KMS-11 (cell line): ENCODE measurements around the gene FGF13.

Source experiments
- H2AFZ ChIP-seq: fragments of 200-600 bp; sonication (generic); 2 replicates; pipeline ENCODE4 v1.6.1; 2016; ENCODE audit warnings: antibody characterized with exemption, mixed run types, low read depth
- H3K27ac ChIP-seq: fragments of 200-600 bp; sonication (generic); 2 replicates; pipeline ENCODE4 v1.6.1; 2016; ENCODE audit warnings: mild to moderate bottlenecking, mixed run types
- H3K27me3 ChIP-seq: fragments of 200-600 bp; sonication (generic); 2 replicates; pipeline ENCODE4 v1.6.1; 2017; ENCODE audit warnings: mild to moderate bottlenecking, low read depth, mixed run types, moderate library complexity; ENCODE audit not compliant: insufficient read depth
- H3K36me3 ChIP-seq: fragments of 200-600 bp; sonication (generic); 2 replicates; pipeline ENCODE4 v1.6.1; 2017; ENCODE audit warnings: mild to moderate bottlenecking, mixed run types; ENCODE audit not compliant: insufficient read depth
- H3K4me1 ChIP-seq: fragments of 200-600 bp; sonication (generic); 2 replicates; pipeline ENCODE4 v1.6.1; 2016; ENCODE audit warnings: mild to moderate bottlenecking, low read depth, mixed run types; ENCODE audit not compliant: poor library complexity, severe bottlenecking
- H3K4me2 ChIP-seq: fragments of 200-600 bp; sonication (generic); 2 replicates; pipeline ENCODE4 v1.7.0; 2016; ENCODE audit warnings: mild to moderate bottlenecking, mixed run types
- H3K4me3 ChIP-seq: fragments of 200-600 bp; sonication (generic); IDR thresholded peaks from 2 replicates; pipeline ENCODE4 v1.6.1; 2017; ENCODE audit warnings: low read depth, low read length, mixed read lengths; ENCODE audit not compliant: insufficient read depth
- H3K79me2 ChIP-seq: fragments of 200-600 bp; sonication (generic); 2 replicates; pipeline ENCODE4 v1.6.1; 2016; ENCODE audit warnings: low read depth, mixed run types; ENCODE audit not compliant: insufficient read depth
- H3K9ac ChIP-seq: fragments of 200-600 bp; sonication (generic); 2 replicates; pipeline ENCODE4 v1.6.1; 2016; ENCODE audit warnings: mild to moderate bottlenecking, mixed run types
- H4K20me1 ChIP-seq: fragments of 200-600 bp; sonication (generic); 2 replicates; pipeline ENCODE4 v1.6.1; 2016; ENCODE audit warnings: mild to moderate bottlenecking, mixed run types; ENCODE audit not compliant: insufficient read depth
- TF ChIP-seq, protein P1 (sequence below): fragments of 200-600 bp; sonication (generic); conservative IDR thresholded peaks from 2 replicates; pipeline ENCODE4 v1.6.1; 2017; ENCODE audit warnings: low read depth, mild to moderate bottlenecking, antibody characterized with exemption, low read length, moderate library complexity, mixed read lengths

The FGF13 gene

DNA sequence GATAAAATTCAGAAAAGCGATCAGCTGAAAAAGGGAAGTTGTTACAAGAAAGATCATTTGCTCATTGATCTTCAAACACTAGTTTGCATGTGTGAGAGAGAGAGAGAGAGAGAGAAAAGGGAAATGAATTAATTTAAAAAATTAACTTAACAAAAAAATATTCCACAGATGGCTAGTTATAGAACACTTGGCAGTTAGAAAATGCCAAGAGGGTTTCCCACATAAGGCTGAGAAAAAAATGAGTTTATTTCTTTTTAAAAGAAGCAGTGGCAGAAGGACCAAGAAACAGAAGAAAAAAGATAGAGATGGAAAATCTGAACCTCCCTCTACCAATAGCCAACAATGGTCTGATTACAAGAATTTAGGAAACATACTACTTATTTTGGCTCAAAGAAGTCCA is 47.1 kb downstream of the FGF13 start:
- Histone ChIP-seq H3K79me2 (no peaks in the 10 kb centered on the region), H3K4me1 (no peaks in the 10 kb centered on the region), H3K4me3 (no peak overlapping the region), H4K20me1 (no peaks in the 10 kb centered on the region), H3K9ac (no peak overlapping the region), H3K27me3 (no peaks in the 10 kb centered on the region), H2AFZ (no peak overlapping the region), H3K4me2 (no peak overlapping the region), H3K36me3 (no peaks in the 10 kb centered on the region), H3K27ac (no peak overlapping the region)
- TF ChIP-seq, protein P1, sequence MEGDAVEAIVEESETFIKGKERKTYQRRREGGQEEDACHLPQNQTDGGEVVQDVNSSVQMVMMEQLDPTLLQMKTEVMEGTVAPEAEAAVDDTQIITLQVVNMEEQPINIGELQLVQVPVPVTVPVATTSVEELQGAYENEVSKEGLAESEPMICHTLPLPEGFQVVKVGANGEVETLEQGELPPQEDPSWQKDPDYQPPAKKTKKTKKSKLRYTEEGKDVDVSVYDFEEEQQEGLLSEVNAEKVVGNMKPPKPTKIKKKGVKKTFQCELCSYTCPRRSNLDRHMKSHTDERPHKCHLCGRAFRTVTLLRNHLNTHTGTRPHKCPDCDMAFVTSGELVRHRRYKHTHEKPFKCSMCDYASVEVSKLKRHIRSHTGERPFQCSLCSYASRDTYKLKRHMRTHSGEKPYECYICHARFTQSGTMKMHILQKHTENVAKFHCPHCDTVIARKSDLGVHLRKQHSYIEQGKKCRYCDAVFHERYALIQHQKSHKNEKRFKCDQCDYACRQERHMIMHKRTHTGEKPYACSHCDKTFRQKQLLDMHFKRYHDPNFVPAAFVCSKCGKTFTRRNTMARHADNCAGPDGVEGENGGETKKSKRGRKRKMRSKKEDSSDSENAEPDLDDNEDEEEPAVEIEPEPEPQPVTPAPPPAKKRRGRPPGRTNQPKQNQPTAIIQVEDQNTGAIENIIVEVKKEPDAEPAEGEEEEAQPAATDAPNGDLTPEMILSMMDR, result no peak

DNA sequence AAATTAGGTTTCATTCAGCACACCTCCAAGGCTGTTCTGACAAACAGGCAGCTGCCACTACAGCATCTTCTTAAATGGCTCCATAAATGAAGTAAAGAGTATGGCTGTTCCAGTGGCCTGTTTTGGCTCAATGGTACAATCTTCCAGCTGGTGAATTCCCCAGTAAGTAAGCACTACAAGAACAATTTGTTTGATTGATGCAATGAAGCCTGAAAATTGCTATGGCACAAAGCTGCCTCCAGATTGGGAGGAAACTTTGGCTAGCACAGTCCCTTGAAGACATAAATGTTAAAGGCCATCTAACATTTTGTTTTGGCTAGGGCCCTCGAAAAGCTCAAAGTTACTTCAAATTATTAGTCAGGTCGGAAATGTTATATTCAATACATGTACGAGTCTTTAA is 47.5 kb downstream of the FGF13 start:
- Histone ChIP-seq H3K79me2 (no peaks in the 10 kb centered on the region), H2AFZ (no peak overlapping the region), H3K36me3 (no peaks in the 10 kb centered on the region), H3K27ac (no peak overlapping the region), H3K4me3 (no peak overlapping the region), H3K9ac (no peak overlapping the region), H3K4me1 (no peaks in the 10 kb centered on the region), H3K27me3 (no peaks in the 10 kb centered on the region), H3K4me2 (no peak overlapping the region), H4K20me1 (no peaks in the 10 kb centered on the region)
- TF ChIP-seq, protein P1, result no peak

DNA sequence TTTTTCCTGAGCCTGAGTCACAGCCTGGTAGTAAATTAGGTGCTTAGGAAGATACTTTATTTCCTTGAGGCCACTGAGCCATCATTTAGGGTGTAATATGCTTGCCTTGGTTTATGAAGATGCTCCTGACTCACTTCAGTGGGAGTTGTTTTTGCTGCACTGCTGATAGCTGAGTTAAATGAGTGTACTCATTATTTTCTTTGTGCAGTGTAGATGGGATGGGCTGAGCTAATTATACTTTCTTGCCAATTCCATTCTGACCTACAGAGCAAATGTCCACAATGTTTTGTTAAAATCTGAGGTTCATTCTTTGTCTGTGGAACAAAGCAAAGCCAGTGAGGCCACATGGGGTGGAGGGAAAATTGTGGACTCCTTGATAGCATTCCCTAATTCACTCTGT is 60.0 kb downstream of the FGF13 start:
- no peak overlapping the region for H2AFZ ChIP-seq
- no peaks in the 10 kb centered on the region for H4K20me1 ChIP-seq
- no peak overlapping the region for H3K9ac ChIP-seq
- no peaks in the 10 kb centered on the region for H3K4me1 ChIP-seq
- TF ChIP-seq, protein P1, result no peak
- no peak overlapping the region for H3K4me3 ChIP-seq
- H3K36me3 ChIP-seq, result no peaks in the 10 kb centered on the region
- H3K79me2 ChIP-seq, result no peaks in the 10 kb centered on the region
- no peak overlapping the region for H3K27ac ChIP-seq
- H3K27me3 ChIP-seq, result no peaks in the 10 kb centered on the region
- no peak overlapping the region for H3K4me2 ChIP-seq

DNA sequence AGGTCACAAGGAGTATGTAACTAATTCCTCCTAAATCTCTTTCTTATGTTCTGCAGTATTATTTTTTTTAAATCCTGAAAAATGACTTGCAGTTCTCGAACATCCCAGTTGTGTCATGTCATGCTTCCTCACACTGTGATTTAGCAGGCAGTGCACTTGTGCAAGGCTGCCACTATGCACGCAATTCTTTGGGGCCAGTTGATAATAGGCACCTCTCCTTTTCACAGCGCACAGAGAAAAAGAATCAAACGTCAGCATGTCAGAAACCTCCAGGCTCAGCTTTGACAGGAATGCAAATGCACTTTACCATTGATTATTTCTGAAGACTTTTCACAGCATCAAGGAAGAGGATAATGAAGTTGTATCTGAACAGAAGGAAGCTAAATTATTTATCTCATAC is 62.9 kb downstream of the FGF13 start:
- no peak overlapping the region for H3K9ac ChIP-seq
- TF ChIP-seq, protein P1, result no peak
- no peak overlapping the region for H3K4me2 ChIP-seq
- H3K79me2 ChIP-seq, result no peaks in the 10 kb centered on the region
- no peaks in the 10 kb centered on the region for H3K4me1 ChIP-seq
- H3K27ac ChIP-seq, result no peak overlapping the region
- H3K36me3 ChIP-seq, result no peaks in the 10 kb centered on the region
- H2AFZ ChIP-seq, result no peak overlapping the region
- H4K20me1 ChIP-seq, result no peaks in the 10 kb centered on the region
- H3K4me3 ChIP-seq, result no peak overlapping the region
- no peaks in the 10 kb centered on the region for H3K27me3 ChIP-seq

DNA sequence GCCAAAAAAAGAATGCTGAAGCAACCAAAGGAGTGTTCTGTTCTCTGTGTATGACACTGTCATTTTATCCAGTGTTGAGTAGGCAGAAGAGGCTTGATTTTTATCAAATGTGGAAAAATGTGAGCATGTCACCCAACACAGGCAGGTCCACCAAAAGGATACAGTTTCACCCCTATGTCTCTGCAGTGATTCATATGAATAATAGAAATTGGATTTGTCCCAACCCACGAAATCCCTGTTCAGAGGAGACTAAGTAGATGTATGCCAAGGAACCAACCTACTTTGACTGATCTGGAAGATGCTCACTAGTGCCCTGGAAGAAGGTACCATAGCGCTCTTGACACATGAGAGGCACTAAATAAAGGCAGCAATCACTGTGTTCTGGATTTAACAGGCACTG is 72.5 kb downstream of the FGF13 start:
- H3K4me1 ChIP-seq, result no peaks in the 10 kb centered on the region
- H3K36me3 ChIP-seq, result no peaks in the 10 kb centered on the region
- no peak overlapping the region for H3K27ac ChIP-seq
- no peak overlapping the region for H3K4me2 ChIP-seq
- TF ChIP-seq, protein P1, result no peak
- H3K9ac ChIP-seq, result no peak overlapping the region
- no peaks in the 10 kb centered on the region for H4K20me1 ChIP-seq
- H3K4me3 ChIP-seq, result no peak overlapping the region
- H3K27me3 ChIP-seq, result no peaks in the 10 kb centered on the region
- H3K79me2 ChIP-seq, result no peaks in the 10 kb centered on the region
- no peak overlapping the region for H2AFZ ChIP-seq
